ENCODE measurements around the gene ZNF20. TPM values are rescaled to one million over a fixed set of nuclear protein-coding genes. Genes with fewer than 3 reads are reported as not detected.

Gene ZNF20
- total and polyA plus RNA-seq, 2 experiments from 2014 or later, result 2.1 to 5.5 TPM

- Histone ChIP-seq H3K4me2 (ENCODE audit: unreplicated experiment) (peak within 1 kb of the TSS; percentile 94), H3K9ac (peak within 1 kb of the TSS; percentile 89), H3F3A (ENCODE audit: insufficient read depth) (no peaks in the 10 kb centered on the region), H3K36me3 (ENCODE audit: low read depth) (no peaks in the 10 kb centered on the region), H3K79me2 (ENCODE audit: insufficient read depth) (peaks cover 61% of the 10 kb centered on the region), H3K9me3 (ENCODE audit: low read depth) (no peaks in the 10 kb centered on the region), H3K27me3 (replicated peaks; ENCODE audit: insufficient read depth) (no peaks in the 10 kb centered on the region), H3K9me2 (ENCODE audit: insufficient read depth) (no peaks in the 10 kb centered on the region), H3K4me3 (peak within 1 kb of the TSS; percentile 91), H3K4me1 (ENCODE audit: insufficient read depth) (no peaks in the 10 kb centered on the region), H3K27ac (peak within 1 kb of the TSS; percentile 38), H4K20me1 (ENCODE audit: insufficient read depth) (no peaks in the 10 kb centered on the region), H2AFZ (peak within 1 kb of the TSS; percentile 90)
- WGBS, 2 experiments (ENCODE audit: low coverage in 1 of 2, low lambda C conversion rate in 2 of 2, missing lambda C conversion rate in 2 of 2), result 1 to 3% methylated on average over 41 to 50 of the region's 58 CpGs
- DNase-seq, result peak; percentile 77
- TF ChIP-seq EZH2 (IDR thresholded peaks at IDR 0.05; ENCODE audit: insufficient read depth, poor library complexity, severe bottlenecking), result no peak
- TF ChIP-seq EZH2phosphoT487 (IDR thresholded peaks at IDR 0.05; ENCODE audit: insufficient read depth, low read depth), result no peak
- in situ Hi-C loops (cut with MboI), result no loop called here
These were observed 16.3 kb upstream of the ZNF20 start, which contains the start of gene ZNF625 for GRCh38 chr19:12156223-12157058. Gene ZNF625, minus strand, starts transcription at chr19:12156734. Its CDS starts 176 bp downstream, at chr19:12156558.

- TF ChIP-seq EZH2 (IDR thresholded peaks at IDR 0.05; ENCODE audit: insufficient read depth, poor library complexity, severe bottlenecking) (no peak), EZH2phosphoT487 (IDR thresholded peaks at IDR 0.05; ENCODE audit: insufficient read depth, low read depth) (no peak)
- H3K9ac ChIP-seq, result peak overlapping the region; percentile 89
- no peaks in the 10 kb centered on the region for H3K4me1 ChIP-seq (ENCODE audit: insufficient read depth)
- 12 to 16% methylated on average over 11 of the region's 11 CpGs for WGBS, 2 experiments (ENCODE audit: low coverage in 1 of 2, low lambda C conversion rate in 2 of 2, missing lambda C conversion rate in 2 of 2)
- peak overlapping the region; percentile 94 for H3K4me2 ChIP-seq (ENCODE audit: unreplicated experiment)
- H3K27me3 ChIP-seq (replicated peaks; ENCODE audit: insufficient read depth), result no peaks in the 10 kb centered on the region
- no peaks in the 10 kb centered on the region for H4K20me1 ChIP-seq (ENCODE audit: insufficient read depth)
- peak overlapping the region; percentile 38; the same call in 1 of the 2 replicates for H3K27ac ChIP-seq
- no peaks in the 10 kb centered on the region for H3F3A ChIP-seq (ENCODE audit: insufficient read depth)
- peak overlapping the region; percentile 91 for H3K4me3 ChIP-seq
- 0 out of 2 replicates have a peak, but pooled peaks cover 5% of the 10 kb centered on the region for H3K36me3 ChIP-seq (ENCODE audit: low read depth)
- peaks cover 69% of the 10 kb centered on the region for H3K79me2 ChIP-seq (ENCODE audit: insufficient read depth)
- no peaks in the 10 kb centered on the region for H3K9me2 ChIP-seq (ENCODE audit: insufficient read depth)
- in situ Hi-C loops (cut with MboI), result no loop called here
- peak; percentile 38 for DNase-seq
- peak overlapping the region; percentile 90 for H2AFZ ChIP-seq
- H3K9me3 ChIP-seq (ENCODE audit: low read depth), result no peaks in the 10 kb centered on the region
These were observed 15.2 kb upstream of the ZNF20 start for GRCh38 chr19:12155324-12155860.

DNA sequence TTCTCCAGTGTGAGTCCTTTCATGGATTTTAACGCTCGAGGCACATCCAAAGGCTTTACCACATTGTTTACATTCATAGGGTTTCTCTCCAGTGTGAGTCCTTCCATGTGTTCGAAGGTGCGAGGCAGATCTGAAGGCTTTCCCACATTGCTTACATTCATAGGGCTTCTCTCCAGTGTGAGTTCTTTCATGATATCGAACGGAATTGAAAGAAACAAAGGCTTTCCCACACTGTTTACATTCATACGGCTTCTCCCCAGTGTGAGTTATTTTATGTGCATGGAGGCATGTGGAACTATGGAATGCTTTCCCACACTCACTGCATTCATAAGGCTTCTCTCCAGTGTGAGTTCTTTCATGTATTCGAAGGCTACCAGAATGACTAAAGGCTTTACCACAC, 5.2 kb upstream of the ZNF20 start:
- WGBS, 2 experiments (ENCODE audit: low coverage in 1 of 2, low lambda C conversion rate in 2 of 2, missing lambda C conversion rate in 2 of 2), result 94 to 95% methylated on average over 8 of the region's 8 CpGs
- 0 out of 2 replicates have a peak, but pooled peaks cover 6% of the 10 kb centered on the region for H3K4me1 ChIP-seq (ENCODE audit: insufficient read depth)
- H3K27me3 ChIP-seq (replicated peaks; ENCODE audit: insufficient read depth), result no peaks in the 10 kb centered on the region
- TF ChIP-seq EZH2phosphoT487 (IDR thresholded peaks at IDR 0.05; ENCODE audit: insufficient read depth, low read depth) (no peak), EZH2 (IDR thresholded peaks at IDR 0.05; ENCODE audit: insufficient read depth, poor library complexity, severe bottlenecking) (no peak)
- no peak overlapping the region for H3K4me2 ChIP-seq (ENCODE audit: unreplicated experiment)
- no peak overlapping the region for H3K27ac ChIP-seq
- H3F3A ChIP-seq (ENCODE audit: insufficient read depth), result peaks cover 21% of the 10 kb centered on the region
- H3K4me3 ChIP-seq, result no peak overlapping the region
- H2AFZ ChIP-seq, result no peak overlapping the region
- in situ Hi-C loops (cut with MboI), result no loop called here
- no peak overlapping the region for H3K9ac ChIP-seq
- no peak for DNase-seq
- H3K79me2 ChIP-seq (ENCODE audit: insufficient read depth), result peaks cover 20% of the 10 kb centered on the region
- no peaks in the 10 kb centered on the region for H3K9me2 ChIP-seq (ENCODE audit: insufficient read depth)
- H4K20me1 ChIP-seq (ENCODE audit: insufficient read depth), result no peaks in the 10 kb centered on the region
- H3K36me3 ChIP-seq (ENCODE audit: low read depth), result peaks cover 39% of the 10 kb centered on the region
- no peaks in the 10 kb centered on the region for H3K9me3 ChIP-seq (ENCODE audit: low read depth)

- Histone ChIP-seq H3K36me3 (ENCODE audit: low read depth) (peaks cover 27% of the 10 kb centered on the region), H3K9ac (no peak overlapping the region), H2AFZ (no peak overlapping the region; the same call in 1 of the 2 replicates), H3K27ac (no peak overlapping the region), H3K4me1 (ENCODE audit: insufficient read depth) (peaks cover 14% of the 10 kb centered on the region), H4K20me1 (ENCODE audit: insufficient read depth) (no peaks in the 10 kb centered on the region), H3K4me3 (no peak overlapping the region), H3F3A (ENCODE audit: insufficient read depth) (peaks cover 21% of the 10 kb centered on the region), H3K9me3 (ENCODE audit: low read depth) (no peaks in the 10 kb centered on the region), H3K9me2 (ENCODE audit: insufficient read depth) (no peaks in the 10 kb centered on the region), H3K79me2 (ENCODE audit: insufficient read depth) (peaks cover 31% of the 10 kb centered on the region), H3K4me2 (ENCODE audit: unreplicated experiment) (no peak overlapping the region), H3K27me3 (replicated peaks; ENCODE audit: insufficient read depth) (no peaks in the 10 kb centered on the region)
- 54 to 57% methylated on average over 10 of the region's 10 CpGs for WGBS, 2 experiments (ENCODE audit: low coverage in 1 of 2, low lambda C conversion rate in 2 of 2, missing lambda C conversion rate in 2 of 2)
- in situ Hi-C loops (cut with MboI), result no loop called here
- no peak for DNase-seq
- no peak for TF ChIP-seq EZH2phosphoT487 (IDR thresholded peaks at IDR 0.05; ENCODE audit: insufficient read depth, low read depth)
- TF ChIP-seq EZH2 (IDR thresholded peaks at IDR 0.05; ENCODE audit: insufficient read depth, poor library complexity, severe bottlenecking), result no peak
These were observed 1.2 kb upstream of the ZNF20 start for GRCh38 chr19:12141405-12141736.
